Islet precursor cell (in vitro differentiated cells): Measurements from ENCODE around the gene ZNF433.
"Not testable (repeated sequence)": the region's sequence is repeated elsewhere in the genome, so short reads cannot be mapped to it uniquely, and the experiment has no call there.

Experiments used
- DNase-seq: peaks from one replicate; pipeline ENCODE4 v3.0.0-alpha.2; 2018

The ZNF433 gene

DNA sequence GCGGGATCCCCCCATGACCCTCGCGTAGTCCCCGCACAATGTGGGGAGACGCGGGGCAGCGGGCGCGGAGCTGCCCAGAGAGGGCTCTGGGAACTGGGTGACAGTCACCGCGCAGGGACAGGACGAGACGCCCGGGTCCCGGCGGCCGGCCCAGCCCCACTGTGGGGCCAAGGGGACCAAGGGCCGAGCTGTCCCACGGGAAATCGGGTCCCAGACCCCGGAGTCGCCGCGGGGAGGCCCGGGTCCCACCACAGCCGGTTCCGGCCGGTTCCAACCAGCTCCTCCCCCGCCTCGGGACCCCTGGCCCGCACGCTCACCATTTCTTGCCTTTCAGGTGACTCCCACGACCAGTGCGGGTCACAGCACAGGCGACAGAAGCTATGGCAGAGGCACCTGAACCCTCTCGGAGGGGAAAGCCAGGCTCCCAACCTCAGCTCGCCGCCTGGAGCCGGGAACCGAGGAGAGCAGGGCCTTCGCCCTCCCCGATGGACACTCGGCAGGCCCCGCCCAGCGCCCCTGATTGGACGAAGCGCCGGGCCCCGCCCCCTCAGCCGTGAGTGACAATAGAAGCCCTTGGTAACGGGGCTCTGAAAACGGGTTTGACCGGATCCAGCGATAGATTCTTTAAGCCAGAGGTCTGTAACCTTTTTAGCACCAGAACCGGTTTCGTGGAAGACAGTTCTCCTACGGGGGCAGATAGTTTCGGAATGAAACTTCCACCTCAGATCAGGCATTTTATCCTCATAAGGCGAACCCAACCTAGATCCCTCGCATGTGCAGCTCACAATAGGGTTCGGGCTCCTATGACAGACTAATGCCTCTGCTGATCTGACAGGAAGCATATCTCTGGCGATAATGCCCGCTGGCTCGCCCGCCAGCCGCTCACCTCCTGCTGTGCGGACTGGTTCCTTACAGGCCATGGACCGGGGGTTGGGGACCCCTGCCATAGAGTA, at the start of gene ZNF433:
Gene ZNF433 (minus strand): TSS at position 460 of the 953 bp plus-strand sequence. CDS start 140 bp downstream, at position 320.
- peak; percentile 97 for DNase-seq

DNA sequence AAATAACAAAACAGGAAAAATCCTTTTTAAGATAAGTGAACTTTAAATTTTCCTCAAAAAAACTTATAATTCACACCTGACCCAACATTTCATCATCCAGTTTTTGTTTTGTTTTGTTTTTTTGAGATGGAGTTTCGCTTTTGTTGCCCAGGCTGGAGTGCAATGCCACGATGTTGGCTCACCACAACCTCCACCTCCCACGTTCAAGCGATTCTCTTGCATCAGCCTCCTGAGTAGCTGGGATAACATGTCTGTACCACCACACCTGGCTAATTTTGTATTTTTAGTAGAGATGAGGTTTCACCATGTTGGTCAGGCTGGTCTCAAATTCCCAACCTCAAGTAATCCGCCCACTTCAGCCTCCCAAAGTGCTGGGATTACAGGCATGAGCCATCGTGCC, 47.9 kb upstream of the ZNF433 start:
- DNase-seq: not testable (repeated sequence)

DNA sequence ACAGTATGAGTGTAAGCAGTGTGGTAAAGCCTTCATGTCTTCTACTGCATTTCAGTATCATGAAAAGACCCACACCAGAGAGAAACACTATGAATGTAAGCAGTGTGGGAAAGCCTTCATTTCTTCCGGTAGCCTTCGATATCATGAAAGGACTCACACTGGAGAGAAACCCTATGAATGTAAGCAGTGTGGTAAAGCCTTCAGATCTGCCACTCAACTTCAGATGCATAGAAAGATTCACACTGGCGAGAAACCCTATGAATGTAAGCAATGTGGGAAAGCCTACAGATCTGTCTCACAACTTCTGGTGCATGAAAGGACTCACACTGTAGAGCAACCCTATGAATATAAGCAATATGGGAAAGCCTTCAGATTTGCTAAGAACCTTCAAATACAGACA, 41.9 kb upstream of the ZNF433 start:
- DNase-seq: no peak

DNA sequence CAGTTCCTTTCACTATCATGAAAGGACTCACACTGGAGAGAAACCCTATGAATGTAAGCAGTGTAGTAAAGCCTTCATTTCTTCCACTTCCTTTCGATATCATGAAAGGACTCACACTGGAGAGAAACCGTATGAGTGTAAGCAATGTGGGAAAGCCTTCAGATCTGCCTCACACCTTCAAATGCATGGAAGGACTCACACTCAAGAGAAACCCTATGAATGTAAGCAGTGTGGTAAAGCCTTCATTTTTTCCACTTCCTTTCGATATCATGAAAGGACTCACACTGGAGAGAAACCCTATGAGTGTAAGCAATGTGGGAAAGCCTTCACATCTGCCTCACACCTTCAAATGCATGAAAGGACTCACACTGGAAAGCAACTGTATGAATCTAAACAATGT, 40.9 kb upstream of the ZNF433 start:
- not testable (repeated sequence) for DNase-seq

DNA sequence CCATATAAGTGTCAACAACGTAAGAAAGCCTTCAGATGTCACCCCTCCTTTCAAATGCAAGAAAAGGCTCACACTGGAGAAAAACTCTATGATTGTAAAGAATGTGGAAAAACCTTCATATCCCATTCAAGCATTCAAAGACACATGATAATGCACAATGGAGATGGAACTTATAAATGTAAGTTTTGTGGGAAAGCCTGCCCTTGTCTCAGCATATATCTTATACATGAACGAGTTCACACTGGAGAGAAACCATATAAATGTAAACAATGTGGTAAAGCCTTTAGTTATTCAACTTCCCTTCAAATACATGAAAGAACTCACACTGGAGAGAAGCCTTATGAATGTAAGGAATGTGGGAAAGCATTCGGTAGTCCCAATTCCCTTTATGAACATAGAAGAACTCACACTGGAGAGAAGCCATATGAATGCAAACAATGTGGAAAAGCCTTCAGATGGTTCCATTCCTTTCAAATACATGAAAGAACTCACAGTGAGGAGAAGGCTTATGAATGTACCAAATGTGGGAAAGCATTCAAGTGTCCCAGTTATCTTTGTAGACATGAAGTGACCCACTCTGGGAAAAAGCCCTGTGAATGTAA, 40.2 kb upstream of the ZNF433 start:
- no peak for DNase-seq

DNA sequence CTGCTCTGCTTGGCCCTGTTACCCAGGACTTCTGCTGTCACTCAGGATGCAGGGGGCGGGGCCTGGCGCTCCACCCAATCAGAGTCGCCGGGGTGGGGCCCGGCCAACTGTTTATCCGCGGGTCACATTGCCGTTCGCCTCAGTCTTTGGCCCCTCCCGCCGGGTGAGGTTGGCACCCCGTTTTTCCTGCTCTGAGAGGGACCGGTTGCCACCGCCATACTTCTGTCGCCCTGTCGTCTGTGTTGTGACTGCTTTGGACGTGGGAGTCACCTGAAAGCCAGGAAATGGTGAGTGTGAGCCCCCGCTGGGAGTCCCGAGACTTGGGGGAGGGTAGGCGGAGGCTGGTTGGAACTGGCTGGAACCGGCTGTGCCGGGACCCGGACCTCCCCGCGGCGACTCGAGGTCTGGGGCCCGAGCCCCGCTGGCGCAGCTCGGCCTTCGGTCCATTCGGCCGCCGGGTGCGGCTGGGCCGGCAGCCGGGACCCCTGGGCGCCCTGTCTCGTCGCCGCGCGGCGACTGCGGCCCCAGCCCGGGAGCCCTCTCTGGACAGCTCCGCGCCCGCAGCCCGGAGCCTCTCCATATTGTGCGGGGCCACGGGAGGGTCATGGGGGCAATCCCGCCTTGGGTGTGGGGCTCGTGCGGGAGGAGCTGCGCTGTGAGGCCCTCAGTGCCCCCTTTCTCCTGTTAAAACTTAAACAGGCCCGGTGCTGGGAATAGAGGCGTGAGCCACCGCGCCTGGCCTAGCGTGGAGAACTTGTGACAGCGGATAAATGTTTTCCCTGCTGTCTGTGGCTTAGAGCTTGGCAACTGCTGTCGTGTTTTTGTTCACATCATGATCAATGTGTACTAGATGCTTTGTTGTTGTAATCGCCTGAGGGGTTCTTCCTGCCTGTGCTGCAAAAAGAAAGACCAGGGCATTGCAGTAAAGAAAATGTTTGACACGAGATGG, 29.4 kb upstream of the ZNF433 start, which contains the start of gene ZNF844:
Gene ZNF844 (plus strand): TSS at position 142 of the 949 bp plus-strand sequence. CDS start 143 bp downstream, at position 285.
- peak; percentile 96 for DNase-seq

DNA sequence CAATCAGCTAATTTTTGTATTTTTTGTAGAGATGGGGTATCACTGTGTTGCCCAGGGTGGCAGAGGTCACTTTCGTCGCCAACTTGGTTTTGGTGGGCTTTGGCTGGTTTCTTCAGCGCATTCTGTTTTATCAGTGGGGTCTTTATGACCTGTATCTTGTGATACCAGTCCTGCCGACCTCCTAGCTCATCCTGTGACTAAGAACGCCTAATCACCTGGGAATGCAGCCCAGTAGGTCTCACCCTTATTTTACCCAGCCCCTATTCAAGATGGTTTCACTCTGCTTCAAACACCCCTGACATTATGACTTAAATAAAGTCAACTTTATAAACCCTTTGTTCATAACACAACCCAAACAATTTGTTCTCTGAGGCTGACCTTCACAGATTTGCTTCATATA, 20.3 kb upstream of the ZNF433 start:
- DNase-seq: peak; percentile 54

DNA sequence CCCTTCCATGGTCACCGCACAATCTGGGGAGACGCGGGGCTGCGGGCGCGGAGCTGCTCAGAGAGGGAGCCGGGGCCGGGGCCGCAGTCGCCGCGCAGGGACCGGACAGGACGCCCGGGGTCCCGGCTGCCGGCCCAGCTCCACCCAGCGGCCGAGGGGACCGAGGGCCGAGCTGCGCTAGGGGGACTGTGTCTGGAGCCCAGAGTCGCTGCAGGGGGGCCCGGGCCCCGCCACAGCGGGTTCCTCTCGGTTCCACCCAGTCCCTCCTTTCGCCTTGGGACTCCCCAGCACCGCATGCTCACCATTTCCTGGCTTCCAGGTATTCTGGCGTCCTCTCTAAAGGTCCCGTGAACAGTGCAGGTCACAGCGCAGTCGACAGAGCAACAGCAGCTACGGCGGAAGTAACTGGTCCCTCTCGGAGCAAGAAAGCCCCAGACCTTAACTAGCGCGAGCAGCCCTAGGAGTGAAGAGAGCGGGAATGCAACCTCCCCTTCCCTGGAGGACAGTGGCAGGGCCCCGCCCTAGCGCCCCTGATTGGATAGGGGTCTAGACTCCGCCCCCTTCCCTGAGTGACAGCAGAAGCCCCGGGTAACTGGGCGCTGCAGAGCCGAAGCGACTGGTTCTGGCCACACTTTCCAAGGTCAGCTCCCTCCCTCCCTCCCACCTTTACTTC, 17.2 kb upstream of the ZNF433 start, which contains the start of gene ZNF878:
Gene ZNF878 (minus strand): TSS at position 465 of the 673 bp plus-strand sequence. CDS start 160 bp downstream, at position 305.
- peak; percentile 98 for DNase-seq

DNA sequence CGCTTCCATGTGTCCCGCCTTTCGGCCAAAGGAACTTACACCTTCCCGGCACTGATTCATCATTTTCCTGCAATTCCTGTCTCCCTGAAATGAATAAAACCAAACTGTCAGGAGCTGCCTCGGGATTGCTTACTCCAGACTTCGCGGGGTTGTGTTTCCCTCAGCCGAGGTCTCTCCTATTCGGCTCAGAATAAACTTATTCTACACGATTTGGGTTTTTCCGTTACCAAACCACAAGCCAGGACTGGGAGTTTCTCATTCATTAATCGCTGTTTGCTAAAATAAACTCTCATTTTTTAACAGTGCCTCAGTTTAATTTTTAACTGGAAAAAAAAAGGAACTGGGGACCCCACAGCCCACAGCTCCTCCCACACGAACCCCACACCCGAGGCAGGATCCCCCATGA, 16.6 kb upstream of the ZNF433 start:
- DNase-seq: no peak

DNA sequence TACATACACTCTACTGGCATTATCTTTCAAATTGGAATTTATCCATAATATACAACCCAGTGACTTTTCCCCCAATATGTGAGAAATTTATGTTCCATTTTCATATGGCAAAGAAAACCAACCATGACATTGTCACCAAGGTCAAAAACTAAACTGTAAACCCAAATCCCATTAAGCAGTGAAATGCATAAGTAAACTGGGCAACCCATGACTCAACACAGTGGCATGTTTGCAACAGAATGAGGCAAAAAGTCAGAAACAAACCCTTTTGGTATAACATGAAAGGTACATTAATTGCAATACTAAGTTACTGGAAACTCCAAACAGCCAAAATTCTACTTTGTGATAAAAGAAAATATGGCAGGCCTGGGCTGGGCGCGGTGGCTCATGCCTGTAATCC, 12.4 kb upstream of the ZNF433 start:
- DNase-seq: no peak

DNA sequence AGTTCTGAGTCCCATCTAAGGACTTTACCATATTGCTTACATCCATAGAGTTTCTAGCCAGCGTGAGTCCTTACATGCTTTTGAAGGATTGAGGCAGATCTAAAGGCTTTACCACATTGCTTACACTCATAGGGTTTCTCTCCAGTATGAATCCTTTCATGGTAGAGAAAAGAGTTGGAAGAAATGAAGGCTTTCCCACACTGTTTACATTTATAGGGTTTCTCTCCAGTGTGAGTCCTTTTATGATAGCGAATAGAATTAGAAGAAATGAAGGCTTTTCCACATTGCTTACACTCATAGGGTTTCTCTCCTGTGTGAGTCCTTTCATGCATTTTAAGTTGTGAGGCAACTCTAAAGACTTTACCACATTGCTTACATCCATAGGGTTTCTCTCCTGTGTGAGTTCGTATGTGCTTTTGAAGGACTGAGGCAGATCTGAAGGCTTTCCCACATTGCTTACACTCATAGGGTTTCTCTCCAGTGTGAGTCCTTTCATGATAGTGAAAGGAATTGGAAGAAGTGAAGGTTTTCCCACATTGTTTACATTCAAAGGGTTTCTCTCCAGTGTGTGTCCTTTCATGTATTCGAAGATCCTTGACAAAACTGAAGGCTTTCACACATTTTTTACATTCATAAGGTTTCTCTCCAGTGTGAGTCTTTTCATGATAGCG, 8.4 kb upstream of the ZNF433 start:
- no peak for DNase-seq

DNA sequence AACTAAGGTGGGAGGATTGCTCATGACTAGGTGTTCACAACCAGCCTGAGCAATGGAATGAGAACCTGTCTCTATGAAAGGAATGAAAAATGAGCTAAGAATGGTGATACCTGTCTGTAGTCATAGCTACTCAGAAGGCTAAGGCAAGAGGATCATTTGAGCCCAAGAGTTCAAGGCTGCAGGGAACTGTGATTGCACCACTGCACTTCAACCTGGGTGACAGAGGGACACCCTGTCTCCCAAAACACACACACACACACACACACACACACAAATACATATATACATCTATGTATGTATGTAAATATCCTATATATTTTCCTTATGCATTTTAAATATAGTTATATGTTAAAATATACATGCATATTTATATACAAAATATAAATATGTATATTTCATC, 7.4 kb upstream of the ZNF433 start:
- DNase-seq: no peak

DNA sequence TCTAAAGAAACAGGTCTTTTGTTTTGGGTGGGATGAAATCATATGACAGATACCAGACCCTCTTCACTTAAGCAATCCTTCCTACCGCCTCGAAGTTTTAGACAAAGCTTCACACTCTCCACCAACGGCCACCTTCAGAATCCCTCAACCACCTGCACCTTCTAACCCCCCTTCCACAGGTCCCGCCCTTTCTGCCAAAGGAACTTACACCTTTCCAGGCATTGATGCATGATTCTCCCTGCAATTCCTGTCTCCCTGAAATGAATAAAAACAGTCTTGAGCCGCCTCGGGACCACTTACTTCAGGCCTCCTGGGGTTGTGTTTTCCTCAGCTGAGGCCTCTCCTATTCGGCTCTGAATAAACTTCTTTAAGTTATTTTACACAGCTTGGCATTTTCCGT, 859 bp downstream of the ZNF433 start:
- DNase-seq: no peak

DNA sequence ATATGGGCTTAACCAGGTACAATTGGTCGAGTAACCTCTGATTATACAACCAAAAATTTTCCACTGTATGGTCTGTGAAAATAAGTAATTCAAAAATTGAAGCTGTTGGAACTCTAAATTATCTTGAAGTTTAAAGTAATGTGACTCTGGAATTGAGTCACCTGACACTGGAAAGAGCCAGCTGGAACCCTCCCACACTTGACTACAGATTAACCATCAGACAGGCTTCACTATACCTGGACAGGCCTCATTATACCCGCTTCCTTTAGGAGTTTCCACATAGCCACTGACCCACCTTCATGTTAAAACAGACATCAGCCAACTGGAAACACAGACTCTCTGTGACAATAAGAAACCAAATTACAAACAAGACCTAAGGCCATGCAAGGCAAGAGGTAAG, 1.3 kb downstream of the ZNF433 start:
- no peak for DNase-seq

DNA sequence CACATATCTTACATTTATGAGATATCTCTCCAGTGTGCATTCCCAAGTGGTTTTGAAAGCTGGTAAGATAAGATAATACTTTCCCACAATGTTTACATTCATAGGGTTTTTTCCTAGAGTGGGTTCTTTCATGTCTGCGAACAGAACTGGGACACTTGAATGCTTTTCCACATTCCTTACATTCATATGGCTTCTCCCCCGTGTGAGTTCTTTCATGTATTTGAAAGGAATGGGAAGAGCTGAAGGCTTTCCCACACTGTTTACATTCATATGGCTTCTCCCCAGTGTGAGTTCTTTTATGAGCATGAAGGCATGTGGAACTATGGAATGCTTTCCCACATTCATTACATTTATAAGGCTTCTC, 19.7 kb downstream of the ZNF433 start:
- DNase-seq: no peak

DNA sequence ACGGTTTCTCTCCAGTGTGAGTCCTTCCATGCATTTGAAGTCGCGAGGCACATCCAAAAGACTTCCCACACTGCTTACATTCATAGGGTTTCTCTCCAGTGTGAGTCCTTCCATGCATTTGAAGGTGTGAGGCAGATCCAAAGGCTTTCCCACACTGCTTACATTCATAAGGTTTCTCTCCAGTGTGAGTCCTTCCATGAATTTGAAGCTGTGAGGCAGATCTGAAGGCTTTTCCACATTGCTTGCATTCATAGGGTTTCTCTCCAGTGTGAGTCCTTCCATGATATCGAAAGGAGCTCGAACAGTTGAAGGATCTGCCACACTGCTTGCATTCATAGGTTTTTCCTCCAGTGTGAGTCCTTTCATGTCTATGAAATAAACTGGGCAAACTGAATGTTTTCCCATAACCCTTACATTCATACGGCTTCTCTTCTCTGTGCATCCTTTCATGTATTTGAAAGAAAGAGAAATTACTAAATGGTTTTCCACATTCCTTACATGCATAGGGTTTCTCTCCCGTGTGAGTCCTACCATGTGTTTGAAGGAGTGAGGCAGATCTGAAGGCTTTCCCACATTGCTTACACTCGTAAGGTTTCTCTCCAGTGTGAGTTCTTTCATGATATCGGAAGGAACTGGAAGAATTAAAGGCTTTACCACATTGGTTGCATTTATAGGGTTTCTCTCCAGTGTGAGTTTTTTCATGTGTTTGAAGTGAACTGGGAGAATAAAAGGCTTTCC, 20.3 kb downstream of the ZNF433 start:
- no peak for DNase-seq

DNA sequence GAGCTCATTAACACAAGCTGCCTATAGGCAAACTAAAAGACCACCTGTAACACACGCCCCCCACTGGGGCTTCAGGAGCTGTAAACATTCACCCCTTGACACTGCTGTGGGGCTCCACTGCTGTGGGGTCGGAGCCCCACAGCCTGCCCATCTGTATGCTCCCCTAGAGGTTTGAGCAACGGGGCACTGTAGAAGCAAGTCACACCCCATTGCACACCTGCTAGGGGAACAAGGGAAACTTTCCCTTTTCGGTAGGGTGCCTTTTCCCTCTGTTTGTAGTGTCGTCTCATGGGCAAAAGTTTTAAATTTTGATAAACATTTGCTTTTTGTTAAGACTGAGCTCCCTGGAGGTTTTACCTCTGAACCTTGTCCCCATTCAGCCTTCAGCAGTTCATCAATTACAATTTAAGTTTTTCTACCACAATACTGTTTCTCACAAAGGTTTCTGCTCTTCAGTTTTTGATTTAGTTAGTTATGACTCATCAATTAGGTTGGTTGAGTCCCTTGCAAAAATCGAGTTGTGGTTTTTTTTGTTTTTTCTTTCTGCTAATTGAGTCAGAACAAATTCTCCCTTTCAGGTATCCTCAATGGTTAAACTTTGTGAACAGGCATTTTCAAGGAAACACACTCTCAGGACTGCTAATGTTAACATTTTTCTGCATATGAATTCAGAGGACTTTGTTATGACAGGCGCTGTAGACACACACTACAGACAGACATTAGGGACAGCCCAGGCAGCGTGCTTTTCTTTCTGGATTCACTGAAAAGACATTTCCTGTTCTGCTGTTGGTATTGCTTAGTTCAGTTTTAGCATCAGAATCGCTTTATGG, 35.1 kb downstream of the ZNF433 start:
- no peak for DNase-seq

DNA sequence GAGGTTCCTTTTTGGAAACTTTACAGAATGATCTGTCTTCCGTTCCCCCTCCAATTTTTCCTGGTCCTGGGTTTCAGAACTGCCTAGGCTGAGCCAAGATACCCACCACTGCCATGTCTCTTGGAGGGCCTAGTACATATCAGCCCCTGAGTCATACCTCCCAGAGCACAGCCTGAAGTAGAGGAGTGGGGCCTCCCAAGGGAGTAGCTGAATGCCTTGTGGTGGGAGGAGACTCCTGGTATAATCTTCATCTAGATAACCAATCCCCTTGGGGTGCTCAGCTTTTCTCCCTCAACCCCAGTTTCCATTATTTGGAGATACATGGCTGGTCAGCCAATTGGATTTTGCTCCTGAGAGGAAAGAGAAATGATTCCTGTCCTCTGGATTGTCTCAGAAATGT, 40.3 kb downstream of the ZNF433 start:
- DNase-seq: no peak

DNA sequence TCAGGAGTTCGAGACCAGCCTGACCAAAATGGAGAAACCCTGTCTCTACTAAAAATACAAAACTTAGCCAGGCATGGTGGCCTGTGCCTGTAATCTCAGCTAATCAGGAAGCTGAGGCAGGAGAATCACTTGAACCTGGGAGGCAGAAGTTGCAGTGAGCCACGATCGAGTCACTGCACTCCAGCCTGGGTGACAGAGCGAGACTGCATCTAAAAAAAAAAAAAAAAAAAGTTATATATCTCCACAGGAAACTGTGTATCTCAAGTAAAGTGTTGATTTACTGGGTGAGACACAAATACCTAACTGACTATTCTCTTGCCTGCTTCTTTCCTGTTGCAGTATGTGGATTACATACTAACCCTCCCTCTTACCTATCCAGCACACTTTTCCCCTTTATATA, 43.6 kb downstream of the ZNF433 start:
- not testable (repeated sequence) for DNase-seq

DNA sequence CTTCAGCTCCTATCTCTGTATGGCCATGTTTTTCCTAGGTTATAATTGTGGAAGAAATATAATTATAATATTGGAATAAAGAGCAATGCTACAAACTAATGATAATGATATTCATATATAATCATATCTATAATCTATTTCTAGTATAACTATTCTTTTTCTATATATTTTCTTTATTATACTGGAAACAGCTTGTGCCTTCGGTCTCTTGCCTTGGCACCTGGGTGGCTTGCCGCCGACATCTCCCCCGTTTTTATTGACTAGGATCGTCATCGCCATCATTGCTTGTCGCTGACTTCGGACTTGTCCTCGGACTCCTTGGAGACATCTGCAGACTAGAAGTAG, 46.4 kb downstream of the ZNF433 start:
- no peak for DNase-seq
